HG03342 (cell line): ENCODE results near the gene NUFIP1.
"Not testable (repeated sequence)": the region's sequence is repeated elsewhere in the genome, so short reads cannot be mapped to it uniquely, and the experiment has no call there.

ENCODE experiments used
- ATAC-seq: cut with Tn5 transposase; IDR thresholded peaks from one replicate; pipeline ENCODE4 v1.9.1; 2021; ENCODE audit warnings: mild to moderate bottlenecking, moderate library complexity; ENCODE audit not compliant: unreplicated experiment

Gene NUFIP1

GRCh38 chr13:44920013-44920412 is 69.3 kb downstream of the NUFIP1 start:
- no peak for ATAC-seq

- ATAC-seq = no peak
These were observed 70.0 kb downstream of the NUFIP1 start for GRCh38 chr13:44919104-44919804.

- ATAC-seq = peak; percentile 84
These were observed 70.8 kb downstream of the NUFIP1 start for GRCh38 chr13:44918326-44919103.

DNA sequence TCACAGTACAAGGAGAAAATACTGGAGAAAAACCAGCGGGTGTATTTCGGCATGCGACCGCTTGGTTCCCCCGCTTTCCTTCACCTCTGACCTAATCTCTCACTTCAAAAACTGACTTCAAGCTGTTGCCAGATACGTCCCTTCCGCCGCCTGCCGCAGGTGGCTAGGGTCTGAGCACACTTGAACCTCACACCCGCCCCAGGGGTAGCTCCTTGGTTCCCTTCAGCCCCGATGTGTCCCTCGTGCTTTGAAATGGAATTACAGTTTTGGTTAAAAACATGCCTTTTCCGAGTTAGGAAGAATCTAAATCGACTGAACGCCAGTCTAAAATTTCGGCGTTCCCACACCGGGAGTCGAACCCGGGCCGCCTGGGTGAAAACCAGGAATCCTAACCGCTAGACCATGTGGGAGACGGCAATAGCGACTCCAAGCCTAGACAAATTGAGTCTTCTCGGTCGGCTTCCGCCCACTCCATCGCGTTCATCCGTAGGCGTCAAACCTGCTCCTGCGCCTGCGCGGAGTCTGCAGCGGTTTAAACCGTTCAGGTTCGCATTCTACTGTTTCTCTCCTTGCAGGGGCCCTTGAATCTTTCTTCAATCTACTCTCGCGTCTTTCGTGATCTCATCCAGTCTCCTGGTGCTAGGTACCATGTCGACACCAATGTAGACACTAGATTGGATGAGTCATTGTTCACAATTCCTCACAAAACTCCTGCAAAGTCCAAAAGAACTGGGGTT is 71.5 kb downstream of the NUFIP1 start:
- ATAC-seq = peak; percentile 85

GRCh38 chr13:44912278-44913016 is 76.8 kb downstream of the NUFIP1 start:
- ATAC-seq = no peak

- no peak for ATAC-seq
These were observed 80.6 kb downstream of the NUFIP1 start for GRCh38 chr13:44908712-44909111.

DNA sequence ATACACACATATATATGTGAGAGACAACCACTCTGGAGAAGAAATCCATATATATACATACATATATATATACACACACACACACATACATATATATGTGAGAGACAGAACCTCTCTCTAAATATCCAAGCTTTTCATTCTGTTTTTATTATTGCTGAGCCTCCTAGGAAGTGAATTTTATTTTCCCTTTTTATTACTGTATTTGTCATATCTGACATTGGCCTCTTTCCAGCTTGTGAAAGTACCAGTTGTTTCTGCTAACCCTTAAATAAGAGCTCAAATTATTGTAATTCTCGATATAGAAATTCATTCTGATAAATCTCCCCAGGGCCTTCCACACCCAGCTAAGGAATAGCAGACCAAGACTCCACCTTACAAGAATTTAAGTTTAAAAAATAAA is 81.0 kb downstream of the NUFIP1 start:
- ATAC-seq = no peak

- ATAC-seq = no peak
These were observed 82.6 kb downstream of the NUFIP1 start for GRCh38 chr13:44906713-44907112.

DNA sequence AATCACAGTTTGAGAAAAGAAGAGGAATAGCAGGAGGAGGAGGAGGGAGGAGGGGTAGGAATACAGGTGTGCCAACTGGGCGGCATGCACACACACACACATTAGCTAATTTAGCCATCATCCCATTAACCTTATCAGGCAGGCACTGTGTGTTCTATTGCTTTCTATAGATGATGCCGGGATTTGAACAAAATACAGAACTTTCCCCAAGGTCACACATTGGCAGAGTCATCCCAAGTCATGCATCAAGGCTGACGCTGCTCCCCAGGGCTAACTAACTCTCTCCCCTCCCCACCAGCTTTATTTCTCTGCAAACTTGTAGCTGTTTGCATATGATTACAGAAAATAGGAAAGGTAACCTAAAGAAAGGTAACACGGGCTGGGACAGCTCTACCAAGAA is 83.0 kb downstream of the NUFIP1 start:
- no peak for ATAC-seq

- no peak for ATAC-seq
These were observed 83.7 kb downstream of the NUFIP1 start for GRCh38 chr13:44905556-44905955.

DNA sequence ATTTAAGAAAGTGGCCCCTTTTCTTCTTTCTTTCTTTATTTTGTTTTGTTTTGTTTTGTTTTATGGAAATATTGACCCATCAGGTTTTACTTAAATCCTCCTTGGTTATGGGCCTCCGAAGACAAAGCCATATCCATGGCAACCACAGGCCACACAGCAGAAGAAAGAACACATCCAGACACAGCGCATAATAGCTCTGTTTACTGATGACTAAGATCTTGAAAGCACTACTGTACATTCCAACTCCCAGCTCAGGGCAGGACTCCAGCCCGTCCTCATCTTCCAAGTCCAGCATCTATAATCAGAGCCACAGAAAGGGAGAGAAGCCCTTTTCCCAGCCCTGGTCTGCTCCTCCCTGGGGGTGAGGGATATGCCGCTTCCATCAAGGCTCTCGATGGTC is 84.3 kb downstream of the NUFIP1 start:
- ATAC-seq = no peak

DNA sequence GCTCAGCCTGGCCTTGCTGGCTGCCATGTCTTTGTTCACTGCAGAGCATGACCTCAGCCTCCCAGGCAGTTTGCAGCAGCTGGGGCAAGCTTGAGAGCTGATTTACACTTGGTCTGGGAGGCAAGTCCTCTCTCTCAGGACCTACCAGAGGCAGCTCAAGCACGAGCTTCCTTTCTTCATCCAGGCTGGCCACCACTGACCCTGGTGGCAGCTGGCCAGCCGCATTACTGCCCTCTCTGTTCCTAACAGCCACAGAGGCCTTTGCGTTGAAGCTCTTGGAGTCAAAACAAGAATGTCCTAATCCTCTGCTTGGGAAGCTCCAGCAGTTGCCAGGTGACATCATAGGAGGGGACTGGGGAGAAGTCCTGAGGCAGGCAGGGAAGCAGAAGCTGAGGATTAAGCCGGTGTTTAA is 85.7 kb downstream of the NUFIP1 start:
- no peak for ATAC-seq

GRCh38 chr13:44902738-44903137 is 86.5 kb downstream of the NUFIP1 start:
- ATAC-seq = no peak

GRCh38 chr13:44899967-44900366 is 89.3 kb downstream of the NUFIP1 start:
- ATAC-seq = no peak

DNA sequence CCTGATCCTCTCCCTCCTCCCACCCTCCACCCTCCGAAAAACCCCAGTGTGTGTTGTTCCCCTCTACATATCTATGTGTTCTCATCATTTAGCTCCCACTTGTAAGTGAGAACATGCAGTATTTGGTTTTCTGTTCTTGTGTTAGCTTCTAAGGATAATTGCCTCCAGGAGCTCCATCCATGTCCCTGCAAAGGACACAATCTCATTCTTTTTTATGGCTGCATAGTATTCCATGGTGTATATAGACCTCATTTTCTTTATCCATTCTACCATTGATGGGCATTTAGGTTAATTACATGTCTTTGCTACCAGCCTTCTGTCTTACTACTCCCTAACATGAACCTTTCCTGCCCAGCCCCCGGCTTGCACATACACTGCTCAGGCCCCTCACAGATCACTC is 91.0 kb downstream of the NUFIP1 start:
- ATAC-seq = not testable (repeated sequence)

- ATAC-seq = no peak
These were observed 93.3 kb downstream of the NUFIP1 start for GRCh38 chr13:44895953-44896335.

GRCh38 chr13:44895264-44895952 is 93.9 kb downstream of the NUFIP1 start:
- no peak for ATAC-seq

- no peak for ATAC-seq
These were observed 95.1 kb downstream of the NUFIP1 start for GRCh38 chr13:44894001-44894770.
